Medulla oblongata (tissue), 1 donor: Measurements from ENCODE around the gene CACNA1S.

Experiments
- DNase-seq: peaks from one replicate; pipeline ENCODE4 v3.0.0-alpha.2; 2015; ENCODE audit errors: extremely low spot score

CACNA1S gene

DNA sequence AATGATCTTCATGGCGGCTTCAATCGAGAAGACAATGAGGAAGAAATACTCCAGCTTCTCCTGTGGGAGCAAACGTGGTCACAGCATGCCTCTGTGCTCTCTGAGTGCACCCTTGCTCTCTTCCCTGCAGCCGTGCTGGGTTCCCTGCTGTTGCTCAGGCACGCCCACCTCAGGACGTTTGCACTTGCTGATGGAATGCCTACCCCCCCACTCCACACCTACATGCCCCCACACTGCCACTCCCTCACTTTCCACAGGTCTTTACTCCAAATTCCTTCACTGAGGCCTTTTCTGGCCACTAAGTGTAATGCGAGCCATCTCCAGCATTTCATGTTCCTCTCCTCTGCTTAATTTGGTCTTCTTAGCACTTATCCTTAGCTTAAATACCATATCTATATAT is 18.3 kb downstream of the CACNA1S start:
- no peak for DNase-seq

DNA sequence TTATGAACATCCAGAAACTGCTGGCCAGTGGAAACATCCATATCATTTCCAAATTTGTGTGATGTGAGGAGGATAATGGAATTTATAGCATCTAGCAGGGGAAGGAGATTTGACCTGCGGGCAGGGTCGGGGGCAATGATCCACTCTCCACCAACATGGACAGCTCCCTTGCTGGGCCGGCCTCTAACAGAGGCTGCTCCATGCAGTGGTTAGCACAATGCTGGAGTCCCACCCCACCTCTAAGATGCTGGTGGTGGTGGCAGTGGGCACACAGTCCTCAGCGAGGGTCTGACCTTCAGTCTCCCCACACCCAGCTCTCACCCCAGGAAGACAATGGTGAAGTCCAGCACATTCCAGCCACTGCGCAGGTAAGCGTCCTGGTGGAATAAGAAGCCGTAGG is 18.7 kb downstream of the CACNA1S start:
- DNase-seq = no peak

DNA sequence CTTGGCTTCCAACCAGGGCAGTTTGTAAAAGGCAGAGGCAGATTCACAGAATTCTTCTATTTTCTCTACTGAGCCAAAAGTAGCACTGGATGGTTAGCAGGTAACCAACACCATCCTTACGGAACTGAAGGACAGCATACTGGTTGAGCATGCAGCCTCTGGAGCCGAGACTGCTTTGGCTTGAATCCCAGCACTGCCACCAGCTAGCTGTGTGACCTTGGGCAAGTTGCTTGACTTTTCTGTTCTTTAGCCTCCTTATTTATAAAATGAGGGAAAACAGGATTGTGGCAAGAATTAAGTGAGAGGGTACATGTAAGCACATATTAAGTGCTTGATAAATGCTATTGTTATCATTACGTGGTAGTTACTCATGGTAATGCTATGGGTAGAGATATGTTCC is 19.5 kb downstream of the CACNA1S start:
- no peak for DNase-seq

DNA sequence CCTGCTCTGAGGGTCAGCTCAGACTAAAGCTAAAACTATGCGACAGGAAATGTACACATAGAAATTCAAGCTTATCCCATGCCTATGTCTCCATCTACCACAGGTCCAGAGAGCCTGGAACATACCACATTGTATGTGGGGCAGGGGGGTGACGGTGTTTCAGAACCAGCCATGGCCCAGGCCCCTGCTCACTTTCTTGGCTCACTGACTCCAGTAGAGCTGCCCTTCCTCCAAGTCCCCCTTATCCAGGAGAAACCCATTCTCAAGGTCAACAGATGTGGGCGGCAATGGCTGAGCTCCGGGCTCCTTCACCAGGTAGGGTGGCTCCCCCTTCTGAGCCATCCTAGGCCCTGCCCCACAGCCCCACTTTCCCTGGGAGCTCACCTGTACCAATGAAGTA is 21.0 kb downstream of the CACNA1S start:
- no peak for DNase-seq

DNA sequence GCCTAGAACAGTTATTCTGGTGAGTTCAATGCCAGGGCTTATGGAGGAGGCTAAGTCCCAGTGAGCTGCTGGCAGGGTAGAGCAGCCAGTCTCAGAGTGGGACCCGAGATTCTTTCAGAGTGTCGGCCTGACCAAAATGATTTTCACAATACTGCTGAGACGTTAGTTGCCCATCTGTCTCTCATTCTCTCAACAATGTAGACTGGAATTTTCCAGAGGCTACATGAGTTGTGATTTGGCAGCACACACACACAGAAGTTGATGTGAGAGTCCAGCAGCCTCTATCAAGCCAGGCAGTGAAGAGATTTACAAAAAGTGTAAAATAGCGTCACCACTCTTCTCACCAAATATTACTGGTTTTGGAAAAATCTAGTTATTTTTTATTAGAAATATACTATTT is 21.7 kb downstream of the CACNA1S start:
- DNase-seq = no peak

DNA sequence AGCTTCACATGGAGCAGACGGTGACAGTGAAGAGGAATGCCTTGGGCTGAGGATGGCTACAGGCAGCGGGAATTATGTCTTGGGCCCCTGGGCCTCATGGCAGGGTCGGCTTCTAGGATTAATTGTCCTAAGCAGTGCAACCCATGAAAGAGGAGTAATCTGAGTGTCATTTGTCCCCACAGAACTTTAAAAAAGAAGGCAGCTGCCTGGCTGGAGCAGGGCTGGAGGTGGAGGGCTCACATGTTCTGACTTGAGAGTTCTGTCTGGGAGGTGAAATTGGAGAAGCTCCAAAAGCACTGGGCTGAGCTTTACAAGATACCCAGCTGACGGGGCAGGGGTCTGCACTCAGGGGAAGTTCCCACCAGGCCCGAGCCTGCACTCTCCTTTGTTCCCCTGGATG is 22.6 kb downstream of the CACNA1S start:
- DNase-seq = no peak

DNA sequence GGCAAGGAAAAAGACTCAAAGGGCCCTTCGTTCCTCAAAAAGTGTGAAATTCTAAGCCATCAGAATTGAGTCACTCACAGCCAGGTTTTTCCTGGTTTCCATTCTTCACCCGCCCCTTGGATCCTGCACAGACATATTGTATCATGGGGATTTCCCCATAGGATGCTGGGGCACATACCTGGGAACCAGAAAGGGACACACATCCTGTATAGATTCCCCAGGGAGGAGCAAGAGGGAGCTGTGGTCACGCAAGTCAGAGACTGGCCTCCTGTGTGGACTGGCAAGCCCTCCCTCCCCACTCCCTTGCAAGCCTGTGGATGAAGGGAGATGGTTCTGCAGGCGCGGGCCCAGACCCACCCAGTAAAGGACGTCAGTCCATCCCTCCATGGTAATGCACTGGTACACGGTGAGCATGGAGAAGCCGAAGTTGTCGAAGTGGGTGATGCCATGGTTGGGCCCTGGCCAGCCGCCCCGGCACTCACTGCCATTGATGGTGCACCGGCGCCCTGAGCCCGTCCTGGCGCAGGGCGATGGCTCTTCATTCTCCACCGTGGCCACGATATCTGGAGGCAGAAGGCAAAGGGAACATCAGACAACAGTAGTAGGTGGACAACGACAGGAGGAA is 23.2 kb downstream of the CACNA1S start:
- DNase-seq = no peak

DNA sequence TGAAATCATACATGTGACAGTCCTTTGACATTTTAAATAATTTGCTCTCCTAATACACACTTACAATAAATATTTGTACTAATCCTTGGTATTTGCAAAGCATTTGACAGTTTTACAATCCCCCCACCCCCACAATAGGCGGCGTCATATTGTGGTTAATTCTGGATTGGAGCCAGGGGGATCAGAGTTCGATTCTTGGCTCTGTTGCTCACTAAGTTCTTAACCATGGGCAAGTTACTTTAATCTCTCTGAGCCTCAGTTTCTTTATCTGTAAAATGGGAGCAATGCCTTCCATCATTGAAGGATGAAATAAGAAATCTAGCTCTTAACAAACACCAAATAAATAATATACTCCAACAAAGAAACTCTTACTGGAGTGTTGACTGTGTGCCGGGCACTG is 23.8 kb downstream of the CACNA1S start:
- DNase-seq = no peak

DNA sequence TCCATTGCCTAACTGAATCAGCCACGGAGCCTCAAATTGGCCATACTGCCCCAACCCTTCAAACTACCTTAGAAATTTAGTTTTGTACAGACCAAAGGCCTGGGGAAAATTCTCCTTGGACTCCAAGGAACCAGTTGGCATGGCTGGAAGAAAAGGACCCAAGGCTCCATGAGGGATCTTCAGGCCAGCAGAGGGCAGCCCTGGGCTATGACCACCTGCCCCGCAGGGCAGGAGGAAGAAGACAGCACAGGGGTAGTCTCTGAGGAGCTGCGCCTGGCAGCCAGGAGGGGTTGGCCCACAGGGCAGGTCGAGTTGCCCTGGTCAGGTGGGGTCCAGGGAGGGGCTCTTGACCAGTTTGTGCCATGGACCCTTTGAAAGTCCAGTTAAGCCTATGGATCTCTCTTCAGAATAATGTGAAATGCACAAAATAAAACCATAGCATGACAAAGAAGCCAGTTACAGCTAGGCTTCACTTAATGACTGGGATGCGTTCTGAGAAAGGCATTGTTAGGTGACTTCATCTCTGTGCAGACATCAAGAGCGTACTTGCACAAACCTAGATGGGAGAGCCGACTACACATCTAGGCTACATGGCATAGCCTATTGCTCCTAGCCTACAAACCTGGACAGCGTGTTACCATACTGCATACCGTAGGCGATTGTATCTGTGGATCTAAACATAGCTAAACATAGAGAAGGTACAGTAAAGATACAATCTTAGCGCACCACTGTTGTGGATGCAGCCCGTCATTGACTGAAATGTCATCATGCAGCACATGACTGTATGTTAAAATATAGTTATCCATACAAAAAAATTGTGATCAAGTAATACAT is 26.1 kb downstream of the CACNA1S start:
- DNase-seq = peak; percentile 72

DNA sequence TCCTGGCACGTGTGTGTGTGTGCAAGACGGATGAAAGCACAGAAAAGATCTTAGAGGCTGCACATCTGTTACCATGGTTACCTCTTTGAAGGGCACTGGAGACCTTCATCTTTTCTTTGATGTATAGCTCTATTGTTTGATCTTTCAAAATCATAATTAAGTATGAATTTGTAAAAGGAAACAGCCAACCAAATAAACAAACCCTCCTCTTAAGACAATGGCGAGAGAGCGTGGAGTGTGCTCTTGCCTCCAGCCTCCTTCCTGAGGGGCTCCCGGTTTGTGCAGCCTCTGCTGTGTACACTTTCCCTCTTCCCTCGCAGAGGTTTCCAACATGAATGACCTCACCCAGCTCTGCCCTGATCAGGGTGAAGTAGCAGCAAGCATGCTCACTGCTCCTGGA is 27.9 kb downstream of the CACNA1S start:
- DNase-seq = no peak

DNA sequence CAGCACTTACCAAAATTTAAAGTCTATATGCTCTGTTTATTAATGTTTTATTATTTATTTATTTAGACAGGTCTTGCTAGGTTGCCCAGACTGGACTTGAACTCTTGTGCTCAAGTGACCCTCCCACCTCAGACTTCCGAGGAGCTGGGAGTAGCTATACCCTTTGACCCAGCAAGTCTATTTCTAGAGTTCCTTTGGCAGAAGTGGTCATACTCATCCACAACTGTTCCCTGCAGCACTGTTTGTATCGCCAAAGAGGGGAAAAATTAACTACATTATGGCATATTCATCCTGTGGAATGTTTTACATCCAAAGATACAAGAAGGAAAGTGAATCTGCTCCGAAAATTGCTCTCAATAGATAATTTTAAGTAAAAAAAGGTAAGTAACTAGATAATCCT is 28.5 kb downstream of the CACNA1S start:
- DNase-seq = no peak

DNA sequence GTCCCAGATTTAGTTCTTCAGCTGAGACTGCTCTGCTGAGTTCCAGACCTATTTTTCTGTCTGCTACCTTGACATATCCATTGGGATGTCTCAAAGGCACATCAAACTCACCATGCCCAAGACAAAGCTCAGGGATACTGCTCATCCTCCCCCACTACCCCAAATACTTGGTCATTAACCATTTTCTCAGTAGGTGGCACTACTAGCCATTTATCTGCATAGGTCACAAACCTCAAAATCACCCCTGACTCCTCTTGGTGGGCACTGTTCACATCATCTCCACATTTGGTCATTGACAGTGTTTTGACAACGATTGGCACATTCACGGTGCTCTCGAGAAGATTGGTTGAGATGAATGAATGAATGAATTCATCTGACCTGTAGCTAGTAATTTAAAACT is 32.1 kb downstream of the CACNA1S start:
- DNase-seq = no peak

DNA sequence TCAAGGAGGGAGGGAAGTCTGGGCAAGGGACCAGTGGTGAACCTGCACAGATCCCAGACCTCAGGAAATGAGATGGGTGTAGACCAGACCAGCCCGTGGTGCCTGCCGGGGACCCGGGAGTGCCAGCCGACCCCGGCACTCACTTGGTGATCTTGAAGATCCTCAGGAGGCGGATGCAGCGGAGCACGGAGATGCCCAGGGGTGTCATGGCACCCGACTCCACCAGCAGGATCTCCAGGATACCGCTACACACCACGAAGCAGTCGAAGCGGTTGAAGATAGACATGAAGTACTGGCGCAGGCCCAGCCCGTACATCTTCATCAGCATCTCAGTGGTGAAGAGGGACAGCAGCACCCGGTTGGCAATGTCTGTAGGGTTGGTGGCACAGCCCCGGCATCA is 34.5 kb downstream of the CACNA1S start:
- DNase-seq = no peak

DNA sequence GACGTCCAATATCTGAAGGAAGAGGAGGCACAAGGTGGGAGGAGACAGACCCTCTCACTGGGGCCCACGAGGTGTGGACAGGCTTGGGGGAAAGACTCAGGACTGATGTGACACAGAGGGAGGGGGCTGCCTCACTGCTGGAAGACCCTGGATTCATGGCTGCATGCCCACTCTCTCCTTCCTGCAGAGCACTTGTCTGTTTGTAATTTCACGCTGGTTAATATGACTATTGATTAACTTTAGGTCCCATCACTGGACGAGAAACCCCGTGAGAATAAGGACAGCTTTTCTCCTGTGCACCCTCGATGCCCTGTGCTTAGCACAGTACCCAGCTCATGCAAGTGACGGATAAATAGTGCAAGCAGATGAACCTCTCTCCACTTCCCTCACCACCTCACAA is 35.1 kb downstream of the CACNA1S start:
- no peak for DNase-seq

DNA sequence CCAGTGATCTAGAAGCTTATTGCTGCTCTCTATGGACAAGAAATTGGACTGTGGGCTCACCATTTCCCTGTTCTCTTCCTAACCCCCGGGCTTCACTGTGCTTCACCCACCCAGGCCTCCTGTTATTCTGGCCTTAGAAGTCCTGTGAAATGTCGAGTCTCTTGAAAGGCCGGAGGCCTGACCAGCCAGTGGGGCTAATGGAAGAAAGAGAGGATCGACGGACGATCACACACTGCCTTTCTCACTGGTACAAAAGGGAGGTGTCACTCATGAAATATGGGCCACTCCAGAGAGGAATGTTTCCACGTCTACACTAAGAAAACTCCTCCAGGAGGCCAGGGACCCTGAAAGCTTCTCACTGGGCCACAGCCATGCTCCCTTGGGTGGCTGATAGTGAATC is 36.1 kb downstream of the CACNA1S start:
- no peak for DNase-seq

DNA sequence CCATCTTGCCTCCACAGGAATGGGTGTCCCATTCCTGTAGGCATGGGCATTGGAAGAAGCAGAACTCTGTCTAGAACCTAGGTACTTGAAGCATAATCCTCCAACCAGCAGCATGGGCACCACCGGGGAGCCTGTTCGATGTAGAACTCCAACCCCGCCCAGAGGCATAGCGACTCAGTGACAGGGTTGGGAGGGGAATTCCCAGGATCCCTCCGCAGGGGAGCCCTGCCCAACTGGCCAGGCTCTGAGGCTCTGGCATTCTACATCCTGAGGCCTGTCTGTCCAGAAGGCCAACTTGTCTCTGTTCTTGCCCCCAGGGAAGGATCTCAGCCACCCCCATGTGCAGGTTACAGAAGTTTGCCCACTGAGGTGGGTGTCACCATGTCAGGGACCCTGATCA is 38.2 kb downstream of the CACNA1S start:
- no peak for DNase-seq

DNA sequence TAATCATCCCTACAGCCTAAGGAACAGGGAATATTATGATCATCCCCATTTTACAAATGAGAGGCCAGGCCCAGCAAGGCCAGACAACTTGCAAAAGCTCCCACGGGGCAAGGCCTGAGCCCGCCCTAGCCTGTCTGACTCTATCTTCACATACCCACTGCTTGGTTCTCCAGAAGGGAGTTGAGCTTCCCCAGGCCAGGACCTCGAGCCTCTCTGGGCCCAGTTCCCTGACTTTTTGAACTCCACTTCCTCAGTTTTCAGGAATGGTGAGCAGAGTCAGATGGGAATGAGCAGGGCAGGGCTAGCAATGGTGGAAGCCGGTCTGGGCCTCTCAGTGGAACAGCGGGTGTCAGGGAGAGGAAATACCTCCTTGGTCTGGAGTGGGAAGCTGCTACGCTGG is 39.3 kb downstream of the CACNA1S start:
- DNase-seq = no peak

DNA sequence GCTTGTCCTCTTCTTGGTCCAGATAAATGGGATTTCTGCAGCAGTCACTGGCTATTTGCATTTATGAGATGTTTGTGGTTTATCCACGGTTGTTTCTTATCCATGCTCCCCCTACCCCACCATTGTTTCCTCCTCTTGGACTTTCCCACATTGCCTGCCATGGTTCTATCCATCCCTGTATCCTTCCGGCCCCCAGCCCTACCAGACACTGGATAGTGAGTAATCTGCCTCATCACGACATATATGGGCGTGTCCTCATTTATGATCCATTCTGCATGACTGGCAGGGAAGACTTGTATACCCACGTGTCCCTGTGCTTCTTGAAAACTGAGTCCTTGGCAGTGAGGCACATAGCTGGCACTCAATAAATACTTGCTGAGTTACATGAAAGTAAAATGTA is 40.1 kb downstream of the CACNA1S start:
- DNase-seq = no peak

DNA sequence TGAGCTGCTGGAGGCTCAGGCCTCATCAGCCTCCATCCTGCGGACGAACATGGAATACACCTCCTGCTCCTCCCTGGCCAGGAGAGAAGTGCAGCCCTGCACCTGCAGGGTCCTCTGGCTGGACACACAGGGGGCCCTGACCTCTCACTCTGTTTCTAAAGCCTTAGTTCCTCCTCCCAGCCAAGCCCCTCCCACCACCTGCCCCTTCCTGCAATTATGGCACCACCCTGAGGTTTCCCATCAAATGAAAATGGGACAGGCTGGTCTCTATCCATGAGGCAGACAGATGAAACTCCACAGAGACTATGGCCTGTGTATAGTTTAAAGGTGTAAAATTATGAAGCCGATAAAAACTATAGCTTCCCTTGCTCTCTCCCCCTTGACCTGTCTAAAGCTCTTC is 42.6 kb downstream of the CACNA1S start:
- no peak for DNase-seq

DNA sequence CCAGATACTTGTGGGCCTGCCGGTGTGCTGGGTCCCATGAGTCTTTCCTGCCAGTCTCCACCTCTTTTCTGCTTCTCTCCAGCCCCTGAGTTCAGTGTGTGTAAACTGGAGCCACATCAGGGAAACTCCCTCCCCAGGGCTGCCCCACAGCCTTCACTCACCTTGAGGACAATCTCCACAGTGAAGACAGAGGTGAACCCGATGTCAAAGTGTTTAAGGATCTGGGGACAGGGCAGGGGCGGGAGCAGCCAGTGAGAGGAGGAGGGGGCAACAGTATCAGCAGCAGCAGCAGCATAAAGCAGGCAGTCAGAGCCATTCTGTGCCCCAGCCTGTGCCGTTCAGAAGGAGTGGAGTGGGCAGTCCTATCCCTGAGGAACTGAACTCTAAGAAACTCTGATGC is 43.2 kb downstream of the CACNA1S start:
- DNase-seq = no peak

DNA sequence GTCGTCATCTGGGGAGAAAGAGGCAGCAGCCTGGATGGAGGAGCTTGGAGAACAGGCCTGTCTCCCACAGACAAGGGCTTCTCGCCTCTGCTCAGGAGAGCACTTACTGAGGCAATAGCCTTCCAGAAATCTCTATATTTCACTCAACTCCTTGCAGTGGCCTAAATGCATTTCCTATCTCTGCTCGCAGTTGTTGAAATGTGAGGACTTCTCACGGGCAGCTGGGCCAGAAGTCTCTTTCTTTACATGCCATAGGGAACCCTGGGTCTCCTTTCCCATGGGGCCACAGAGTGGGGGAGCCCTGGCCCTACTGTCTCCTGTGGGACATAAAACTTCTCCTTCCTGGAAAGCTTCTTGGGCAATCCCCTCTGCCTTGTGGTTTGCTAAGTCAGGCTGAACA is 45.2 kb downstream of the CACNA1S start:
- no peak for DNase-seq

DNA sequence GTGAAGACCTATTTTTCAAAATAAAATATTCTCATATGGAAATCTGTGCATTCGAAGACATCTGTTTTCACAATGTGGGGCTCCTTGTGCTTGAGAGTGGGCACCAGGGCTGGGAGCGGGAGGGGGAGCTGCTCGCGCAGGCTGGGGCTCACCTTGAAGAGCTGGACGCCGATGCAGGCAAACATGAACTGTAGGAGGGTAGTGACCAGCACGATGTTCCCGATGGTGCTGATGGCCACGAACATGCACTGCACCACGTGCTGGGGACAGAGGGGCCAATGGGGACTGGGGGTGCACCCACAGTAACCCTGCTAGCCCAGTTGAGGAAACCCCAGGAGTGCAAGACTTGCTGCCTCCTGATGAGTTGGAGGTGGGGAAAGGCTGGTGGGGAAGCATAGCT is 46.5 kb downstream of the CACNA1S start:
- no peak for DNase-seq

DNA sequence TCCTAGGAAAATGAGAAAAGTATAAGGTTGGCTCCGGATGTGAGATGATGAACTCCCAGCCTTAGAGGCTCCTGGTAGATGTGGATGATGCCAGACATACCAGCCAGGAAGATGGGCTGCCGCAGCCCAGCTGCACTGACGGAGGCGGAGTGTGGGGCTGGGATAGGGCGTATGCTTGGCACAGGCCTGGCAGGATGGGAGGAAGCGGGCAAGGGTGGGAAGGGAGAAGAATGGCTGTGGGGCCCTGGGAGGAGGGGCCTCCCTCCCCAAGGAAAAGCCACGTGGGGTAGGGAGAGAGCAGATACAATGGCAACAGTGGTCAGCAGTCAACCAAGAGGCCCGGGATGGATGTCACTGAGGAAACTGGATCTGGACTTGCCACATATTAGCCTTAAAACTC is 47.4 kb downstream of the CACNA1S start:
- no peak for DNase-seq

DNA sequence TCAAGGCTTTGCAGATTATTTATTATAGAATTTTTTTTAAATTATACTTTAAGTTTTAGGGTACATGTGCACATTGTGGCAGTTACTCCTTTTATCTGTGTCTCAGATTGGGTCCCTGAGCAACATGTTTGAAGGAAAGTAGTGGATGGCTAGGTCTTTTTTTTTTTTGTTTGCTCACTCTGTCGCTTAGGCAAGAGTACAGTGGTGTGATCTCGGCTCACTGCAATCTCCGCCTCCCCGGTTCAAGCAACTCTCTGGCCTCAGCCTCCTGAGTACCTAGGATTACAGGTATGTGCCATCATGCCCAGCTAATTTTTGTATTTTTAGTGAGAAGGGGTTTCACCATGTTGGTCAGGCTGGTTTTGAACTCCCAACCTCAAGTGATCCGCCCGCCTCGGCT is 49.1 kb downstream of the CACNA1S start:
- DNase-seq = no peak
